A549 (cell line): ENCODE data around the gene SPECC1L. TPM values are rescaled to one million over a fixed set of nuclear protein-coding genes. Genes with fewer than 3 reads are reported as not detected.

ENCODE experiments used
- ATAC-seq, 2 experiments: fragments of 200-7000 bp in 1 of 2; fragments of >200 bp in 1 of 2; cut with Nextera tagmentation in 1 of 2; cut with Tn5 transposase in 1 of 2; 3 replicates each; pipeline versions ENCODE4 v1.8.0 to v1.9.1; 2018 to 2020; ENCODE audit warnings: mild to moderate bottlenecking in 1 of 2, moderate library complexity in 1 of 2
- CTCF ChIA-PET: fragments of 300-600 bp; sonication (Branson Sonifier 250); formaldehyde crosslinking; extraction: SDS; loops from one replicate; lab custom pipeline; 2021; ENCODE audit warnings: antibody characterized with exemption, inconsistent platforms; lab: Yijun Ruan, JAX
- POLR2A ChIA-PET: fragments of 350-600 bp; formaldehyde crosslinking; extraction: SDS; loops from one replicate; lab custom pipeline; 2021; ENCODE audit warnings: antibody characterized with exemption, inconsistent platforms; lab: Yijun Ruan, JAX
- DNase-seq, 2 experiments: peaks; one replicate each; pipeline versions ENCODE4 v3.0.0 to v3.0.0-alpha.2; 2011 to 2016; ENCODE audit warnings: low read depth in 1 of 2, low spot score in 1 of 2
- FAIRE-seq: peaks from 2 replicates; lab custom pipeline; 2011; peaks lifted over from hg19 to GRCh38; lab: Jason Lieb, UNC
- H3K27ac ChIP-seq, 2 experiments: fragments of >200 bp; sonication (Bioruptor Twin); formaldehyde crosslinking; 3 replicates each; pipeline ENCODE4 v1.5.1; 2016 to 2017
- H3K4me1 ChIP-seq: fragments of >200 bp; sonication (Bioruptor Twin); formaldehyde crosslinking; 3 replicates; pipeline ENCODE4 v1.6.1; 2016
- H3K4me2 ChIP-seq: fragments of >200 bp; sonication (Bioruptor Twin); formaldehyde crosslinking; 3 replicates; pipeline ENCODE4 v1.6.1; 2016
- H3K4me3 ChIP-seq: fragments of >200 bp; sonication (Bioruptor Twin); formaldehyde crosslinking; 3 replicates; pipeline ENCODE4 v1.5.1; 2016
- H3K9me3 ChIP-seq: fragments of >200 bp; sonication (Bioruptor Twin); formaldehyde crosslinking; 3 replicates; pipeline ENCODE4 v1.6.1; 2016
- ATOH8 ChIP-seq: fragments of 250-450 bp; sonication (Bioruptor Pico); IDR thresholded peaks from 2 replicates; pipeline ENCODE4 v1.5.0; 2020; ENCODE audit warnings: low read depth, mild to moderate bottlenecking, moderate library complexity
- CBX2 ChIP-seq: fragments of 200-600 bp; sonication (generic); IDR thresholded peaks from 2 replicates; pipeline ENCODE4 v1.6.1; 2016; ENCODE audit warnings: low read depth, mild to moderate bottlenecking, borderline replicate concordance
- CBX8 ChIP-seq: fragments of 200-600 bp; sonication (generic); IDR thresholded peaks from 2 replicates; pipeline ENCODE4 v1.6.1; 2016
- CHD2 ChIP-seq: fragments of 150-350 bp; IDR thresholded peaks from 2 replicates; pipeline ENCODE4 v1.6.1; 2014; ENCODE audit warnings: low read length; ENCODE audit not compliant: partially characterized antibody
- CHD4 ChIP-seq: fragments of 200-600 bp; sonication (generic); IDR thresholded peaks from 2 replicates; pipeline ENCODE4 v1.6.1; 2016; ENCODE audit warnings: antibody characterized with exemption, mild to moderate bottlenecking, borderline replicate concordance
- CTCF ChIP-seq: fragments of >200 bp; sonication (Bioruptor Twin); formaldehyde crosslinking; IDR thresholded peaks from 3 replicates; pipeline ENCODE4 v1.5.1; 2016
- E2F6 ChIP-seq: IDR thresholded peaks from 2 replicates; pipeline ENCODE4 v1.6.1; 2012; ENCODE audit warnings: low read depth, borderline replicate concordance
- EHF ChIP-seq: fragments of 250-450 bp; sonication (Bioruptor Pico); IDR thresholded peaks from 2 replicates; pipeline ENCODE4 v1.5.0; 2020; ENCODE audit warnings: mild to moderate bottlenecking
- EHMT2 ChIP-seq: fragments of 200-600 bp; sonication (generic); IDR thresholded peaks from 2 replicates; pipeline ENCODE4 v1.6.1; 2016; ENCODE audit warnings: antibody characterized with exemption, low read depth, mild to moderate bottlenecking, moderate library complexity
- ESRRA ChIP-seq: fragments of 150-350 bp; IDR thresholded peaks from 2 replicates; pipeline ENCODE4 v1.6.1; 2014; ENCODE audit warnings: mild to moderate bottlenecking, low read length, borderline replicate concordance
- FOSL2 ChIP-seq, 2 experiments: fragments of 450-650 bp in 1 of 2; fragments of >200 bp in 1 of 2; sonication (Bioruptor Twin) in 1 of 2; formaldehyde crosslinking; IDR thresholded peaks; 2 replicates each; pipeline versions ENCODE4 v1.5.0 to v1.6.1; 2016 to 2020; ENCODE audit warnings: mild to moderate bottlenecking in 1 of 2, moderate library complexity in 1 of 2
- FOXS1 ChIP-seq: fragments of 250-450 bp; sonication (Bioruptor Pico); IDR thresholded peaks from 2 replicates; pipeline ENCODE4 v1.5.0; 2020; ENCODE audit warnings: mild to moderate bottlenecking, moderate library complexity
- GATA3 ChIP-seq: IDR thresholded peaks from 2 replicates; pipeline ENCODE4 v1.6.1; 2012; ENCODE audit warnings: borderline replicate concordance
- HES2 ChIP-seq: fragments of >200 bp; sonication (Bioruptor Twin); formaldehyde crosslinking; IDR thresholded peaks from 2 replicates; pipeline ENCODE4 v1.6.1; 2016
- HEYL ChIP-seq: fragments of 250-450 bp; sonication (Bioruptor Pico); IDR thresholded peaks from 2 replicates; pipeline ENCODE4 v1.8.0; 2021; ENCODE audit warnings: mild to moderate bottlenecking, moderate library complexity
- HOXA7 ChIP-seq: fragments of 250-450 bp; sonication (Bioruptor Pico); IDR thresholded peaks from 2 replicates; pipeline ENCODE4 v1.5.0; 2020; ENCODE audit warnings: mild to moderate bottlenecking, moderate library complexity
- HOXB13 ChIP-seq: fragments of 250-450 bp; sonication (Bioruptor Pico); IDR thresholded peaks from 2 replicates; pipeline ENCODE4 v1.5.0; 2020; ENCODE audit warnings: low read depth, mild to moderate bottlenecking, moderate library complexity
- JUN ChIP-seq, 2 experiments: fragments of >200 bp; sonication (Bioruptor Twin); formaldehyde crosslinking; IDR thresholded peaks; 2 replicates in 1 of 2; 3 replicates in 1 of 2; pipeline ENCODE4 v1.6.1; 2016 to 2017
- JUNB ChIP-seq: fragments of >200 bp; sonication (Bioruptor Twin); formaldehyde crosslinking; IDR thresholded peaks from 2 replicates; pipeline ENCODE4 v1.6.1; 2016
- MAFK ChIP-seq: fragments of 450-650 bp; IDR thresholded peaks from 2 replicates; pipeline ENCODE4 v1.6.1; 2014; ENCODE audit not compliant: partially characterized antibody
- MAZ ChIP-seq: fragments of 150-350 bp; IDR thresholded peaks from 2 replicates; pipeline ENCODE4 v1.6.1; 2014; ENCODE audit warnings: antibody characterized with exemption, low read depth, low read length, borderline replicate concordance
- PHF8 ChIP-seq: fragments of 200-600 bp; sonication (generic); IDR thresholded peaks from 2 replicates; pipeline ENCODE4 v1.6.1; 2016; ENCODE audit warnings: low read depth, mild to moderate bottlenecking, antibody characterized with exemption, moderate library complexity, borderline replicate concordance
- POLR2AphosphoS2 ChIP-seq: conservative IDR thresholded peaks from 2 replicates; pipeline ENCODE4 v1.6.1; 2012; ENCODE audit warnings: low read length, improper control_type of control experiment, inconsistent platforms
- SREBF2 ChIP-seq: fragments of 450-650 bp; IDR thresholded peaks from 2 replicates; pipeline ENCODE4 v1.6.1; 2014; ENCODE audit warnings: mild to moderate bottlenecking, moderate library complexity
- ZFP36 ChIP-seq: fragments of 450-650 bp; IDR thresholded peaks from 2 replicates; pipeline ENCODE4 v1.6.1; 2014; ENCODE audit warnings: borderline replicate concordance; ENCODE audit not compliant: partially characterized antibody
- ZNF302 ChIP-seq: fragments of 250-450 bp; sonication (Bioruptor Pico); IDR thresholded peaks from 2 replicates; pipeline ENCODE4 v1.9.0; 2021; ENCODE audit warnings: inconsistent platforms, mild to moderate bottlenecking, moderate library complexity
- ZSCAN20 ChIP-seq: fragments of 250-450 bp; sonication (Bioruptor Pico); IDR thresholded peaks from 2 replicates; pipeline ENCODE4 v1.8.0; 2022; ENCODE audit warnings: mild to moderate bottlenecking, moderate library complexity
- WGBS: methylation state at CpG from one replicate; pipeline ENCODE4 v1.1.6; 2017; ENCODE audit errors: missing lambda C conversion rate; 5-methylcytosine and 5-hydroxymethylcytosine counted together
- polyA plus RNA-seq, 4 experiments: library from polyadenylated mRNA; depleted of rRNA in 3 of 4; stranded (reverse); fragments of >200 nt; fragmentation: RNase III in 1 of 4; extraction: RNeasy Plus Mini Kit Qiagen cat#74134 plus additional on column Dnase treatment in 1 of 4; gene quantifications; 2 replicates in 3 of 4; 3 replicates in 1 of 4; pipeline ENCODE4 v1.2.3, GENCODE V29; 2011 to 2017
- TF ChIP-seq, protein P1 (sequence below): IDR thresholded peaks from 2 replicates; pipeline ENCODE4 v1.6.1; 2012

SPECC1L gene
- polyA plus RNA-seq, 2 of the 4 experiments (the other 2 are of a cell fraction): 14.8 to 25.2 TPM

DNA sequence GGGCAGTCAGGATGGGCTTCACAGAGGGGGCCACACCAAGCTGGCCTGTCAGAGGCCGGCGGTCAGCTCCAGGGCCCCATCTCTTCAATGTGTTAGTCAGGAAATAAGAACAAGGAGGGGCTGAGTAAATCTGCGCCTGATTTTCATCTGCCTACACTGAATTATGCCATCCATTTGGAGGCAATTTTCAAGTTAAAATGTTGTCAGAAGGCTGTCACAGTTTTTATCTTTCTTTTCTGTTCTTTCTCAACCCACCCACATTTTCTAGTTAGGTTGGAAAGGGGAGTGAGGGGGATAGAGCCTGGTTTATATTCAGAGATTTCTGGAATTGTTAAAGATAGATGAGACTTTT lies 175.6 kb downstream of the SPECC1L start:
- no peak for TF ChIP-seq CBX8
- no peak for TF ChIP-seq MAFK
- TF ChIP-seq EHMT2: no peak
- no peak for TF ChIP-seq CHD2
- no peak for TF ChIP-seq E2F6
- TF ChIP-seq MAZ: no peak
- TF ChIP-seq CBX2: no peak
- TF ChIP-seq HEYL (CRISPR knock-in tag): no peak
- TF ChIP-seq ZSCAN20: no peak
- TF ChIP-seq PHF8: no peak
- no peak for TF ChIP-seq ZFP36
- TF ChIP-seq FOXS1: no peak
- TF ChIP-seq JUN (IDR thresholded peaks at IDR 0.05): no peak
- no peak for TF ChIP-seq JUNB
- TF ChIP-seq HOXB13 (CRISPR knock-in tag): no peak
- TF ChIP-seq, protein P1, sequence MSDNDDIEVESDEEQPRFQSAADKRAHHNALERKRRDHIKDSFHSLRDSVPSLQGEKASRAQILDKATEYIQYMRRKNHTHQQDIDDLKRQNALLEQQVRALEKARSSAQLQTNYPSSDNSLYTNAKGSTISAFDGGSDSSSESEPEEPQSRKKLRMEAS: no peak
- no peak for TF ChIP-seq ZNF302 (CRISPR knock-in tag)
- TF ChIP-seq, all 56 proteins: peak for 0
- H3K4me1 ChIP-seq: no peaks in the 10 kb centered on the region
- CTCF ChIA-PET: interaction anchor here (1.3 to 1.6 kb wide), 3 partner anchors 9 to 76 kb away, joined by 3 to 4 read pairs (median 3); no protein-coding TSS in a partner anchor
- no peak for ATAC-seq
- H3K27ac ChIP-seq: no peak overlapping the region
- POLR2A ChIA-PET: no interaction called here
- no peak overlapping the region for H3K4me3 ChIP-seq
- no peak for FAIRE-seq
- H3K4me2 ChIP-seq: no peak overlapping the region
- WGBS: 82% methylated on average over 3 of the region's 3 CpGs
- DNase-seq: no peak
- H3K9me3 ChIP-seq: no peaks in the 10 kb centered on the region

DNA sequence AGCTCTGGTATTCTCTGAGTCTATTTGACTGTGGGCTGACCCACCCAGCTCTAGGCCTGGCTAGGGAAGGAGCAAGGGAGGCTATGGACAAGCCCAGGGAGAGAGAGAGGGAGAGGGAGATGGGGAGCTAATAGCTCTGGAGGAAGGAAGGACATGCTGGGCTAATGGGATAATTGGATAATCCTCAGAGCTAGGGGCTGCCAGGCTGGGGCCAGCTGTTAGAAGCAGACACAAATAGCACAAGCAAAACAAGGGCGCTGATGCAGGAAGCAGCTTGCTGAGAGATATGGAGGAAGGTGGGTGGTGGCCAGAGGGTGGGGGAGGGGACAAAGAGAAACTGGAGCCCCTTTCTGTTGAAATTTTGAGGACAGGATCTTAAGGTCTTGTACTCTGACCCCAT lies 180.0 kb downstream of the SPECC1L start:
- DNase-seq: no peak
- Histone ChIP-seq H3K9me3 (no peaks in the 10 kb centered on the region; the same call in 2 of the 3 replicates), H3K4me3 (no peak overlapping the region)
- ChIA-PET CTCF (no interaction called here), POLR2A (no interaction called here)
- 100% methylated on average over 1 of the region's 1 CpG for WGBS
- TF ChIP-seq CHD4: no peak
- no peak for TF ChIP-seq ESRRA
- TF ChIP-seq EHF: no peak
- no peak for TF ChIP-seq POLR2AphosphoS2
- TF ChIP-seq FOXS1: no peak
- no peak for TF ChIP-seq HOXB13 (CRISPR knock-in tag)
- no peak for TF ChIP-seq HOXA7 (CRISPR knock-in tag)
- no peak for TF ChIP-seq FOSL2 (IDR thresholded peaks at IDR 0.05)
- no peak for TF ChIP-seq FOSL2 (CRISPR knock-in tag; IDR thresholded peaks at IDR 0.05)
- TF ChIP-seq ATOH8 (CRISPR knock-in tag): no peak
- TF ChIP-seq CTCF: no peak
- TF ChIP-seq JUNB: no peak
- TF ChIP-seq SREBF2: no peak
- TF ChIP-seq HES2: no peak
- no peak for TF ChIP-seq GATA3
- TF ChIP-seq, all 56 proteins: peak for 0
- no peak overlapping the region for H3K27ac ChIP-seq
- ATAC-seq: no peak
- no peaks in the 10 kb centered on the region for H3K4me1 ChIP-seq
- H3K4me2 ChIP-seq: no peak overlapping the region
- FAIRE-seq: no peak
